Measurements from ENCODE around the gene EXOC3L1. TPM values are rescaled to one million over a fixed set of nuclear protein-coding genes. Genes with fewer than 3 reads are reported as not detected.
A peak's percentile ranks its signal among the peaks of the same experiment; 100 is the strongest.

EXOC3L1 gene
- total RNA-seq, 2 donors from 2014 or later = 1.8 to 2.0 TPM

- no peaks in the 10 kb centered on the region for H3K27me3 ChIP-seq
- H3K4me3 ChIP-seq = no peak overlapping the region
- ATAC-seq (no peak), DNase-seq (no peak)
- 100% methylated on average over 1 of the region's 1 CpG for WGBS, 2 donors
- H3K36me3 ChIP-seq (replicated peaks in 1 of 2; ENCODE audit: insufficient read depth in 1 of 2, low read depth in 2 of 2) = peaks cover 12 to 30% of the 10 kb centered on the region in 2 donors
- H3K4me1 ChIP-seq = peaks cover 45% of the 10 kb centered on the region
- intact Hi-C loops (cut with DNase I) = no loop called here
- no peak for TF ChIP-seq POLR2A (IDR thresholded peaks at IDR 0.05)
- no peak for TF ChIP-seq CTCF (IDR thresholded peaks at IDR 0.05)
- no peak overlapping the region for H3K27ac ChIP-seq
- no peaks in the 10 kb centered on the region for H3K9me3 ChIP-seq
Measured at GRCh38 chr16:67196881-67197280, 6.9 kb upstream of the EXOC3L1 start.

GRCh38 chr16:67195676-67196075, 5.7 kb upstream of the EXOC3L1 start:
- DNase-seq (no peak), ATAC-seq (no peak)
- Histone ChIP-seq H3K27ac (no peak overlapping the region), H3K36me3 (replicated peaks in 1 of 2; ENCODE audit: insufficient read depth in 1 of 2, low read depth in 2 of 2) (peaks cover 12 to 21% of the 10 kb centered on the region in 2 donors), H3K4me1 (peaks cover 50% of the 10 kb centered on the region), H3K9me3 (no peaks in the 10 kb centered on the region), H3K4me3 (no peak overlapping the region), H3K27me3 (no peaks in the 10 kb centered on the region)
- WGBS, 2 donors = 50 to 65% methylated on average over 1 to 5 of the region's 5 CpGs
- intact Hi-C loops (cut with DNase I) = no loop called here
- TF ChIP-seq CTCF (IDR thresholded peaks at IDR 0.05) (no peak), POLR2A (IDR thresholded peaks at IDR 0.05) (no peak)

- intact Hi-C loops (cut with DNase I) = no loop called here
- no peak for DNase-seq
- Histone ChIP-seq H3K27ac (no peak overlapping the region), H3K9me3 (no peaks in the 10 kb centered on the region), H3K27me3 (no peaks in the 10 kb centered on the region), H3K4me1 (peaks cover 37% of the 10 kb centered on the region), H3K36me3 (replicated peaks in 1 of 2; ENCODE audit: insufficient read depth in 1 of 2, low read depth in 2 of 2) (peaks cover 12 to 21% of the 10 kb centered on the region in 2 donors), H3K4me3 (no peak overlapping the region)
- 88 to 93% methylated on average over 4 to 6 of the region's 6 CpGs for WGBS, 2 donors
- ATAC-seq = no peak
- TF ChIP-seq POLR2A (IDR thresholded peaks at IDR 0.05) (no peak), CTCF (IDR thresholded peaks at IDR 0.05) (no peak)
Measured at GRCh38 chr16:67194260-67194659, 4.3 kb upstream of the EXOC3L1 start.

- DNase-seq = no peak
- intact Hi-C loops (cut with DNase I) = no loop called here
- no peak overlapping the region for H3K4me3 ChIP-seq
- no peaks in the 10 kb centered on the region for H3K27me3 ChIP-seq
- no peak for ATAC-seq
- H3K4me1 ChIP-seq = peaks cover 33% of the 10 kb centered on the region
- H3K27ac ChIP-seq = no peak overlapping the region
- TF ChIP-seq POLR2A (IDR thresholded peaks at IDR 0.05) (no peak), CTCF (IDR thresholded peaks at IDR 0.05) (no peak)
- no peaks in the 10 kb centered on the region for H3K9me3 ChIP-seq
- H3K36me3 ChIP-seq (replicated peaks in 1 of 2; ENCODE audit: insufficient read depth in 1 of 2, low read depth in 2 of 2) = peaks cover 12 to 21% of the 10 kb centered on the region in 2 donors
Measured at GRCh38 chr16:67193536-67193935, 3.6 kb upstream of the EXOC3L1 start.

GRCh38 chr16:67192781-67193361, 2.9 kb upstream of the EXOC3L1 start:
- Histone ChIP-seq H3K27me3 (no peaks in the 10 kb centered on the region), H3K4me1 (peaks cover 26% of the 10 kb centered on the region), H3K36me3 (replicated peaks in 1 of 2; ENCODE audit: insufficient read depth in 1 of 2, low read depth in 2 of 2) (peaks cover 12 to 21% of the 10 kb centered on the region in 2 donors), H3K4me3 (peak overlapping the region; percentile 71 to 87), H3K9me3 (no peaks in the 10 kb centered on the region), H3K27ac (peak overlapping the region in 3 of 4 donors; percentile 61 to 76 (median 69))
- intact Hi-C loops (cut with DNase I) = no loop called here
- 10 to 19% methylated on average over 9 to 16 of the region's 17 CpGs for WGBS, 2 donors
- TF ChIP-seq CTCF (IDR thresholded peaks at IDR 0.05) (no peak), POLR2A (IDR thresholded peaks at IDR 0.05) (no peak)
- no peak for ATAC-seq
- no peak for DNase-seq
